ENCODE results near the gene GNLY. TPM values are rescaled to one million over a fixed set of nuclear protein-coding genes. Genes with fewer than 3 reads are reported as not detected.
"Not testable (repeated sequence)": the region's sequence is repeated elsewhere in the genome, so short reads cannot be mapped to it uniquely, and the experiment has no call there.

GNLY gene
- not detected in 2 replicates for total RNA-seq

- no peak for DNase-seq (ENCODE audit: extremely low read depth, low read depth, low spot score)
These were observed at the start of gene GNLY for GRCh38 chr2:85694052-85695025. Gene GNLY, plus strand, starts transcription at chr2:85694358. Its CDS starts 61 bp downstream, at chr2:85694419.

- no peak for DNase-seq (ENCODE audit: extremely low read depth, low read depth, low spot score)
These were observed 49.2 kb upstream of the GNLY start for GRCh38 chr2:85644909-85645308.

GRCh38 chr2:85646166-85646565 lies 48.0 kb upstream of the GNLY start:
- no peak for DNase-seq (ENCODE audit: extremely low read depth, low read depth, low spot score)

- DNase-seq (ENCODE audit: extremely low read depth, low read depth, low spot score) = no peak
These were observed 46.2 kb upstream of the GNLY start for GRCh38 chr2:85647823-85648526.

- peak; percentile 20 for DNase-seq (ENCODE audit: extremely low read depth, low read depth, low spot score)
These were observed 45.5 kb upstream of the GNLY start for GRCh38 chr2:85648619-85649018.

- DNase-seq (ENCODE audit: extremely low read depth, low read depth, low spot score) = no peak
These were observed 44.7 kb upstream of the GNLY start for GRCh38 chr2:85649201-85650190.

- no peak for DNase-seq (ENCODE audit: extremely low read depth, low read depth, low spot score)
These were observed 43.7 kb upstream of the GNLY start for GRCh38 chr2:85650456-85650855.

- no peak for DNase-seq (ENCODE audit: extremely low read depth, low read depth, low spot score)
These were observed 43.1 kb upstream of the GNLY start for GRCh38 chr2:85651097-85651496.

- DNase-seq (ENCODE audit: extremely low read depth, low read depth, low spot score) = no peak
These were observed 42.1 kb upstream of the GNLY start for GRCh38 chr2:85652056-85652455.

- no peak for DNase-seq (ENCODE audit: extremely low read depth, low read depth, low spot score)
These were observed 40.2 kb upstream of the GNLY start for GRCh38 chr2:85653996-85654395.

- no peak for DNase-seq (ENCODE audit: extremely low read depth, low read depth, low spot score)
These were observed 38.2 kb upstream of the GNLY start for GRCh38 chr2:85655961-85656417.

- DNase-seq (ENCODE audit: extremely low read depth, low read depth, low spot score) = no peak
These were observed 37.7 kb upstream of the GNLY start for GRCh38 chr2:85656468-85656867.

GRCh38 chr2:85657399-85657798 lies 36.8 kb upstream of the GNLY start:
- DNase-seq (ENCODE audit: extremely low read depth, low read depth, low spot score) = not testable (repeated sequence)

- no peak for DNase-seq (ENCODE audit: extremely low read depth, low read depth, low spot score)
These were observed 34.7 kb upstream of the GNLY start for GRCh38 chr2:85659324-85659981.

- not testable (repeated sequence) for DNase-seq (ENCODE audit: extremely low read depth, low read depth, low spot score)
These were observed 33.9 kb upstream of the GNLY start for GRCh38 chr2:85660301-85660700.

GRCh38 chr2:85660725-85661124 lies 33.4 kb upstream of the GNLY start:
- DNase-seq (ENCODE audit: extremely low read depth, low read depth, low spot score) = no peak

GRCh38 chr2:85661139-85661858 lies 32.9 kb upstream of the GNLY start:
- no peak for DNase-seq (ENCODE audit: extremely low read depth, low read depth, low spot score)

GRCh38 chr2:85662899-85663593 lies 31.1 kb upstream of the GNLY start:
- peak; percentile 75 for DNase-seq (ENCODE audit: extremely low read depth, low read depth, low spot score)
